Liver (tissue), 9 donors: Measurements from ENCODE around the gene SLC25A26. TPM values are rescaled to one million over a fixed set of nuclear protein-coding genes. Genes with fewer than 3 reads are reported as not detected.

Experiments used
- DNase-seq: peaks from one replicate; pipeline ENCODE4 v3.0.0-alpha.2; 2017; ENCODE audit warnings: low spot score
- H3K27ac ChIP-seq, 2 donors: one replicate each; pipeline ENCODE4 v1.7.0; 2013; ENCODE audit warnings: inconsistent platforms in 2 of 2, low read length in 2 of 2, control low read depth in 1 of 2, low read depth in 1 of 2, mild to moderate bottlenecking in 1 of 2
- H3K27me3 ChIP-seq, 4 donors: one replicate each; pipeline versions ENCODE4 v1.6.1 to v1.7.0; 2013; ENCODE audit warnings: low read length in 3 of 4, inconsistent platforms in 1 of 4, mild to moderate bottlenecking in 1 of 4, moderate library complexity in 1 of 4; ENCODE audit not compliant: control insufficient read depth in 4 of 4, insufficient read depth in 4 of 4
- H3K36me3 ChIP-seq, 4 donors: one replicate each; pipeline versions ENCODE4 v1.6.1 to v1.7.0; 2013; ENCODE audit warnings: low read length in 3 of 4, mild to moderate bottlenecking in 3 of 4, low read depth in 1 of 4, moderate library complexity in 1 of 4; ENCODE audit not compliant: control insufficient read depth in 4 of 4, insufficient read depth in 3 of 4
- H3K4me1 ChIP-seq, 4 donors: one replicate each; pipeline versions ENCODE4 v1.6.1 to v1.7.0; 2013; ENCODE audit warnings: low read length in 3 of 4, mild to moderate bottlenecking in 3 of 4, moderate library complexity in 1 of 4; ENCODE audit not compliant: control insufficient read depth in 4 of 4, insufficient read depth in 4 of 4
- H3K4me3 ChIP-seq, 3 donors: one replicate each; pipeline versions ENCODE4 v1.6.1 to v1.7.0; 2013; ENCODE audit warnings: low read length in 3 of 3, control low read depth in 1 of 3, low read depth in 1 of 3, mild to moderate bottlenecking in 1 of 3
- H3K9ac ChIP-seq, 2 donors: one replicate each; pipeline ENCODE4 v1.7.0; 2013; ENCODE audit warnings: low read length in 2 of 2, mild to moderate bottlenecking in 2 of 2, moderate library complexity in 2 of 2, control low read depth in 1 of 2, low read depth in 1 of 2
- H3K9me3 ChIP-seq, 4 donors: one replicate each; pipeline versions ENCODE4 v1.6.1 to v1.7.0; 2013; ENCODE audit warnings: low read length in 3 of 4; ENCODE audit not compliant: control insufficient read depth in 4 of 4
- ATF3 ChIP-seq: IDR thresholded peaks from 2 replicates; pipeline ENCODE4 v1.6.1; 2016; ENCODE audit warnings: antibody characterized with exemption
- CTCF ChIP-seq: fragments of 150-350 bp; IDR thresholded peaks from 2 replicates; pipeline ENCODE4 v1.5.1; 2017; ENCODE audit warnings: improper control_type of control experiment, low read depth, low read length; ENCODE audit not compliant: missing input control
- EGR1 ChIP-seq, 2 donors: IDR thresholded peaks; 2 replicates each; pipeline ENCODE4 v1.6.1; 2016 to 2018; ENCODE audit warnings: antibody characterized with exemption in 2 of 2, low read depth in 2 of 2
- FOXA1 ChIP-seq: IDR thresholded peaks from 2 replicates; pipeline ENCODE4 v1.6.1; 2016; ENCODE audit warnings: antibody characterized with exemption
- HNF4A ChIP-seq, 2 donors: conservative IDR thresholded peaks; 2 replicates each; pipeline ENCODE4 v1.6.1; 2016; ENCODE audit warnings: antibody characterized with exemption in 2 of 2, mild to moderate bottlenecking in 2 of 2
- HNF4G ChIP-seq: IDR thresholded peaks from 2 replicates; pipeline ENCODE4 v1.6.1; 2016; ENCODE audit warnings: antibody characterized with exemption
- JUND ChIP-seq, 2 donors: IDR thresholded peaks; 2 replicates each; pipeline ENCODE4 v1.6.1; 2016; ENCODE audit warnings: antibody characterized with exemption in 2 of 2
- MAX ChIP-seq: IDR thresholded peaks from 2 replicates; pipeline ENCODE4 v1.6.1; 2016; ENCODE audit warnings: antibody characterized with exemption
- NR2F2 ChIP-seq: IDR thresholded peaks from 2 replicates; pipeline ENCODE4 v1.6.1; 2016; ENCODE audit warnings: antibody characterized with exemption
- REST ChIP-seq: IDR thresholded peaks from 2 replicates; pipeline ENCODE4 v1.6.1; 2016; ENCODE audit warnings: antibody characterized with exemption, mild to moderate bottlenecking
- RXRA ChIP-seq, 2 donors: IDR thresholded peaks; 2 replicates each; pipeline ENCODE4 v1.6.1; 2017 to 2018; ENCODE audit warnings: antibody characterized with exemption in 2 of 2, mild to moderate bottlenecking in 1 of 2
- SP1 ChIP-seq: IDR thresholded peaks from 2 replicates; pipeline ENCODE4 v1.6.1; 2018; ENCODE audit warnings: antibody characterized with exemption, mild to moderate bottlenecking
- TAF1 ChIP-seq: conservative IDR thresholded peaks from 2 replicates; pipeline ENCODE4 v1.6.1; 2016; ENCODE audit warnings: antibody characterized with exemption, mild to moderate bottlenecking
- YY1 ChIP-seq: IDR thresholded peaks from 2 replicates; pipeline ENCODE4 v1.6.1; 2016; ENCODE audit warnings: antibody characterized with exemption, mild to moderate bottlenecking
- ZBTB33 ChIP-seq: IDR thresholded peaks from 2 replicates; pipeline ENCODE4 v1.6.1; 2016; ENCODE audit warnings: antibody characterized with exemption
- WGBS: extraction: QIAGEN DNeasy Blood & Tissue Kit; methylation state at CpG from one replicate; pipeline ENCODE4 v1.1.7; 2013; 5-methylcytosine and 5-hydroxymethylcytosine counted together
- polyA plus RNA-seq, 2 donors: library from polyadenylated mRNA; stranded (reverse) in 1 of 2; unstranded in 1 of 2; fragments of 200-250 nt in 1 of 2; fragments of >200 nt in 1 of 2; fragmentation: Nextera tagmentation in 1 of 2; extraction: Ambion mirVana in 1 of 2; gene quantifications; one replicate each; pipeline versions ENCODE4 v1.2.1 to v1.2.3, GENCODE V29; 2013 to 2015
- total RNA-seq, 2 donors: library from RNA; depleted of rRNA; stranded (reverse); fragments of >200 nt; gene quantifications; one replicate each; pipeline ENCODE4 v1.2.3, GENCODE V29; 2014
- donor health status: healthy.
- donor health status: healthy.
- donor health status: healthy.
- donor health status: healthy.
- donor health status: healthy.

SLC25A26 gene
- total and polyA plus RNA-seq, 4 donors = 9.9 to 21.6 (median 12.8) TPM

- Histone ChIP-seq H3K4me3 (no peak overlapping the region), H3K4me1 (peaks cover 0 to 7% (median 1%) of the 10 kb centered on the region in 4 donors), H3K27ac (no peak overlapping the region), H3K36me3 (peaks cover 0 to 7% (median 0%) of the 10 kb centered on the region in 4 donors), H3K9ac (no peak overlapping the region), H3K27me3 (no peaks in the 10 kb centered on the region), H3K9me3 (no peaks in the 10 kb centered on the region)
- TF ChIP-seq FOXA1 = no peak
- TF ChIP-seq TAF1 = no peak
- no peak for TF ChIP-seq SP1
- TF ChIP-seq EGR1 (IDR thresholded peaks at IDR 0.05; ENCODE audit: low read depth in 2 of 2) = no peak
- TF ChIP-seq RXRA (IDR thresholded peaks at IDR 0.05) = no peak
- TF ChIP-seq ATF3 = no peak
- TF ChIP-seq MAX = no peak
- no peak for TF ChIP-seq JUND (IDR thresholded peaks at IDR 0.05)
- no peak for TF ChIP-seq HNF4A (conservative IDR thresholded peaks at IDR 0.05)
- TF ChIP-seq CTCF = no peak
- no peak for TF ChIP-seq ZBTB33
- WGBS = 74% methylated on average over 3 of the region's 3 CpGs
- DNase-seq = no peak
These were observed 127.9 kb downstream of the SLC25A26 start for GRCh38 chr3:66348704-66349103.

- Histone ChIP-seq H3K27me3 (no peaks in the 10 kb centered on the region), H3K4me1 (no peaks in the 10 kb centered on the region), H3K36me3 (peaks cover 0 to 7% (median 0%) of the 10 kb centered on the region in 4 donors), H3K9me3 (no peaks in the 10 kb centered on the region), H3K9ac (no peak overlapping the region), H3K4me3 (no peak overlapping the region), H3K27ac (no peak overlapping the region)
- DNase-seq = no peak
- 97% methylated on average over 8 of the region's 8 CpGs for WGBS
- TF ChIP-seq HNF4G (no peak), RXRA (IDR thresholded peaks at IDR 0.05) (no peak), YY1 (no peak), REST (no peak), NR2F2 (no peak), EGR1 (IDR thresholded peaks at IDR 0.05; ENCODE audit: low read depth in 2 of 2) (no peak), FOXA1 (no peak)
These were observed 129.8 kb downstream of the SLC25A26 start for GRCh38 chr3:66350601-66351000.
